ENCODE measurements around the gene SLC26A8.

DNA sequence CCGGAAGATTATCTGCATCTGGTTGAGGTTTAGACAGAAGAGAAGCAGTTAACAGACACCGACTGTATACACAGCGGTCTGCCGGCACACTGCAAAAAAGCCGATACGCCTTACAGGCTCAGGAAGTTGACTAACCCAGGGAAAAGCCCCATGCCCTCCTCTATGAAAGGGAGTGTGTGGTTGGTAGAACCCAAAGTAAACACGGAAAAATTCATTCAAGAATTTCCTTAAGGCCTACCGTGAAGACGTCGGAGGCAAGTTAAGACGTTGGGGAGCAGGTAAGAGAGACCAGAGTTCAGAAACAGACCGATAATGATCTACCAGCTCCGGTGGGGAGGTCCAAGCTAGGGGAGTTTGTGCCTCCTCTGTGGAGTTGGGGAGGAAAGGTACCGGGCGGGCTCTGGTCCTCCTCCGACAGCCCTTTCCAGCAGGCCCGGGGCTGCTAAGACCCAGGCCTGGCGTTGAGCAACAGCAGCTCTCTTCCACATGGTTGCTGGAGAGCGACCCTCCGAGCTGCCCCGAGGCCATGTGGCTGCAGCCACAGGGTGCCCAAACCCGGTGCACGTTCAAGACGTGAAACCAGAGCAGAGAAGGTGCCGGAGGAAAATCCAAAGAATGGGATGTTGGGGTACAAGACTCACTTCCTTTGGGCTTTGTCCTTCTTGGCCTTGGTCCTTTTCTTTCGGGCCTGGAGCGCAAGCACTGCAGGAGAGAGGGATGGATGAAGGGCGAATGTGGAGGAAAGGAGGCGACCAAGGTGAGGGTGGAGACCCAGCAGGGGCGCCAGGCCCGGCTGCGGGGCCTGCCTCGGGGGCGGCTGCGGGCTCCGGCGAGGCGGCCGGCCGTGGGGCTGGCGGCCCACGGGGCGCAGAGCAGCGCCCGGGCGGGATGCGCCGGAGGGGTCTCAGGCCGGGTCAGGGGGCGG lies 104.4 kb downstream of the SLC26A8 start:
- TF ChIP-seq, protein P1, sequence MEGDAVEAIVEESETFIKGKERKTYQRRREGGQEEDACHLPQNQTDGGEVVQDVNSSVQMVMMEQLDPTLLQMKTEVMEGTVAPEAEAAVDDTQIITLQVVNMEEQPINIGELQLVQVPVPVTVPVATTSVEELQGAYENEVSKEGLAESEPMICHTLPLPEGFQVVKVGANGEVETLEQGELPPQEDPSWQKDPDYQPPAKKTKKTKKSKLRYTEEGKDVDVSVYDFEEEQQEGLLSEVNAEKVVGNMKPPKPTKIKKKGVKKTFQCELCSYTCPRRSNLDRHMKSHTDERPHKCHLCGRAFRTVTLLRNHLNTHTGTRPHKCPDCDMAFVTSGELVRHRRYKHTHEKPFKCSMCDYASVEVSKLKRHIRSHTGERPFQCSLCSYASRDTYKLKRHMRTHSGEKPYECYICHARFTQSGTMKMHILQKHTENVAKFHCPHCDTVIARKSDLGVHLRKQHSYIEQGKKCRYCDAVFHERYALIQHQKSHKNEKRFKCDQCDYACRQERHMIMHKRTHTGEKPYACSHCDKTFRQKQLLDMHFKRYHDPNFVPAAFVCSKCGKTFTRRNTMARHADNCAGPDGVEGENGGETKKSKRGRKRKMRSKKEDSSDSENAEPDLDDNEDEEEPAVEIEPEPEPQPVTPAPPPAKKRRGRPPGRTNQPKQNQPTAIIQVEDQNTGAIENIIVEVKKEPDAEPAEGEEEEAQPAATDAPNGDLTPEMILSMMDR (conservative IDR thresholded peaks at IDR 0.05; ENCODE audit: low read depth in 2 of 2) = no peak
- TF ChIP-seq, protein P2, sequence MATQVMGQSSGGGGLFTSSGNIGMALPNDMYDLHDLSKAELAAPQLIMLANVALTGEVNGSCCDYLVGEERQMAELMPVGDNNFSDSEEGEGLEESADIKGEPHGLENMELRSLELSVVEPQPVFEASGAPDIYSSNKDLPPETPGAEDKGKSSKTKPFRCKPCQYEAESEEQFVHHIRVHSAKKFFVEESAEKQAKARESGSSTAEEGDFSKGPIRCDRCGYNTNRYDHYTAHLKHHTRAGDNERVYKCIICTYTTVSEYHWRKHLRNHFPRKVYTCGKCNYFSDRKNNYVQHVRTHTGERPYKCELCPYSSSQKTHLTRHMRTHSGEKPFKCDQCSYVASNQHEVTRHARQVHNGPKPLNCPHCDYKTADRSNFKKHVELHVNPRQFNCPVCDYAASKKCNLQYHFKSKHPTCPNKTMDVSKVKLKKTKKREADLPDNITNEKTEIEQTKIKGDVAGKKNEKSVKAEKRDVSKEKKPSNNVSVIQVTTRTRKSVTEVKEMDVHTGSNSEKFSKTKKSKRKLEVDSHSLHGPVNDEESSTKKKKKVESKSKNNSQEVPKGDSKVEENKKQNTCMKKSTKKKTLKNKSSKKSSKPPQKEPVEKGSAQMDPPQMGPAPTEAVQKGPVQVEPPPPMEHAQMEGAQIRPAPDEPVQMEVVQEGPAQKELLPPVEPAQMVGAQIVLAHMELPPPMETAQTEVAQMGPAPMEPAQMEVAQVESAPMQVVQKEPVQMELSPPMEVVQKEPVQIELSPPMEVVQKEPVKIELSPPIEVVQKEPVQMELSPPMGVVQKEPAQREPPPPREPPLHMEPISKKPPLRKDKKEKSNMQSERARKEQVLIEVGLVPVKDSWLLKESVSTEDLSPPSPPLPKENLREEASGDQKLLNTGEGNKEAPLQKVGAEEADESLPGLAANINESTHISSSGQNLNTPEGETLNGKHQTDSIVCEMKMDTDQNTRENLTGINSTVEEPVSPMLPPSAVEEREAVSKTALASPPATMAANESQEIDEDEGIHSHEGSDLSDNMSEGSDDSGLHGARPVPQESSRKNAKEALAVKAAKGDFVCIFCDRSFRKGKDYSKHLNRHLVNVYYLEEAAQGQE (IDR thresholded peaks at IDR 0.05; ENCODE audit: unreplicated experiment) = peak; percentile 31
- TF ChIP-seq POLR2AphosphoS5 (IDR thresholded peaks at IDR 0.05; ENCODE audit: low read depth) (no peak), JUNB (IDR thresholded peaks at IDR 0.05; ENCODE audit: unreplicated experiment) (no peak), EZH2phosphoT487 (IDR thresholded peaks at IDR 0.05; ENCODE audit: unreplicated experiment) (no peak), EZH2 (IDR thresholded peaks at IDR 0.05; ENCODE audit: low read depth, unreplicated experiment) (no peak), CREB1 (CRISPR knock-in tag; IDR thresholded peaks at IDR 0.05; ENCODE audit: low read depth) (no peak), ZNF331 (CRISPR knock-in tag; IDR thresholded peaks at IDR 0.05; ENCODE audit: low read depth) (no peak), STAT1 (IDR thresholded peaks at IDR 0.05; ENCODE audit: unreplicated experiment) (no peak), ZNF114 (CRISPR knock-in tag; IDR thresholded peaks at IDR 0.05) (no peak), NANOG (IDR thresholded peaks at IDR 0.05; ENCODE audit: borderline replicate concordance) (no peak)
- TF ChIP-seq, protein P3, sequence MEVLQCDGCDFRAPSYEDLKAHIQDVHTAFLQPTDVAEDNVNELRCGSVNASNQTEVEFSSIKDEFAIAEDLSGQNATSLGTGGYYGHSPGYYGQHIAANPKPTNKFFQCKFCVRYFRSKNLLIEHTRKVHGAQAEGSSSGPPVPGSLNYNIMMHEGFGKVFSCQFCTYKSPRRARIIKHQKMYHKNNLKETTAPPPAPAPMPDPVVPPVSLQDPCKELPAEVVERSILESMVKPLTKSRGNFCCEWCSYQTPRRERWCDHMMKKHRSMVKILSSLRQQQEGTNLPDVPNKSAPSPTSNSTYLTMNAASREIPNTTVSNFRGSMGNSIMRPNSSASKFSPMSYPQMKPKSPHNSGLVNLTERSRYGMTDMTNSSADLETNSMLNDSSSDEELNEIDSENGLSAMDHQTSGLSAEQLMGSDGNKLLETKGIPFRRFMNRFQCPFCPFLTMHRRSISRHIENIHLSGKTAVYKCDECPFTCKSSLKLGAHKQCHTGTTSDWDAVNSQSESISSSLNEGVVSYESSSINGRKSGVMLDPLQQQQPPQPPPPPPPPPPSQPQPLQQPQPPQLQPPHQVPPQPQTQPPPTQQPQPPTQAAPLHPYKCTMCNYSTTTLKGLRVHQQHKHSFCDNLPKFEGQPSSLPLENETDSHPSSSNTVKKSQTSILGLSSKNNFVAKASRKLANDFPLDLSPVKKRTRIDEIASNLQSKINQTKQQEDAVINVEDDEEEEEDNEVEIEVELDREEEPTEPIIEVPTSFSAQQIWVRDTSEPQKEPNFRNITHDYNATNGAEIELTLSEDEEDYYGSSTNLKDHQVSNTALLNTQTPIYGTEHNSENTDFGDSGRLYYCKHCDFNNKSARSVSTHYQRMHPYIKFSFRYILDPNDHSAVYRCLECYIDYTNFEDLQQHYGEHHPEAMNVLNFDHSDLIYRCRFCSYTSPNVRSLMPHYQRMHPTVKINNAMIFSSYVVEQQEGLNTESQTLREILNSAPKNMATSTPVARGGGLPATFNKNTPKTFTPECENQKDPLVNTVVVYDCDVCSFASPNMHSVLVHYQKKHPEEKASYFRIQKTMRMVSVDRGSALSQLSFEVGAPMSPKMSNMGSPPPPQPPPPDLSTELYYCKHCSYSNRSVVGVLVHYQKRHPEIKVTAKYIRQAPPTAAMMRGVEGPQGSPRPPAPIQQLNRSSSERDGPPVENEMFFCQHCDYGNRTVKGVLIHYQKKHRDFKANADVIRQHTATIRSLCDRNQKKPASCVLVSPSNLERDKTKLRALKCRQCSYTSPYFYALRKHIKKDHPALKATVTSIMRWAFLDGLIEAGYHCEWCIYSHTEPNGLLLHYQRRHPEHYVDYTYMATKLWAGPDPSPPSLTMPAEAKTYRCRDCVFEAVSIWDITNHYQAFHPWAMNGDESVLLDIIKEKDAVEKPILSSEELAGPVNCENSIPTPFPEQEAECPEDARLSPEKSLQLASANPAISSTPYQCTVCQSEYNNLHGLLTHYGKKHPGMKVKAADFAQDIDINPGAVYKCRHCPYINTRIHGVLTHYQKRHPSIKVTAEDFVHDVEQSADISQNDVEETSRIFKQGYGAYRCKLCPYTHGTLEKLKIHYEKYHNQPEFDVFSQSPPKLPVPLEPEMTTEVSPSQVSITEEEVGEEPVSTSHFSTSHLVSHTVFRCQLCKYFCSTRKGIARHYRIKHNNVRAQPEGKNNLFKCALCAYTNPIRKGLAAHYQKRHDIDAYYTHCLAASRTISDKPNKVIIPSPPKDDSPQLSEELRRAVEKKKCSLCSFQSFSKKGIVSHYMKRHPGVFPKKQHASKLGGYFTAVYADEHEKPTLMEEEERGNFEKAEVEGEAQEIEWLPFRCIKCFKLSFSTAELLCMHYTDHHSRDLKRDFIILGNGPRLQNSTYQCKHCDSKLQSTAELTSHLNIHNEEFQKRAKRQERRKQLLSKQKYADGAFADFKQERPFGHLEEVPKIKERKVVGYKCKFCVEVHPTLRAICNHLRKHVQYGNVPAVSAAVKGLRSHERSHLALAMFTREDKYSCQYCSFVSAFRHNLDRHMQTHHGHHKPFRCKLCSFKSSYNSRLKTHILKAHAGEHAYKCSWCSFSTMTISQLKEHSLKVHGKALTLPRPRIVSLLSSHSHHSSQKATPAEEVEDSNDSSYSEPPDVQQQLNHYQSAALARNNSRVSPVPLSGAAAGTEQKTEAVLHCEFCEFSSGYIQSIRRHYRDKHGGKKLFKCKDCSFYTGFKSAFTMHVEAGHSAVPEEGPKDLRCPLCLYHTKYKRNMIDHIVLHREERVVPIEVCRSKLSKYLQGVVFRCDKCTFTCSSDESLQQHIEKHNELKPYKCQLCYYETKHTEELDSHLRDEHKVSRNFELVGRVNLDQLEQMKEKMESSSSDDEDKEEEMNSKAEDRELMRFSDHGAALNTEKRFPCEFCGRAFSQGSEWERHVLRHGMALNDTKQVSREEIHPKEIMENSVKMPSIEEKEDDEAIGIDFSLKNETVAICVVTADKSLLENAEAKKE (CRISPR knock-in tag; IDR thresholded peaks at IDR 0.05) = no peak
- TF ChIP-seq, protein P4, sequence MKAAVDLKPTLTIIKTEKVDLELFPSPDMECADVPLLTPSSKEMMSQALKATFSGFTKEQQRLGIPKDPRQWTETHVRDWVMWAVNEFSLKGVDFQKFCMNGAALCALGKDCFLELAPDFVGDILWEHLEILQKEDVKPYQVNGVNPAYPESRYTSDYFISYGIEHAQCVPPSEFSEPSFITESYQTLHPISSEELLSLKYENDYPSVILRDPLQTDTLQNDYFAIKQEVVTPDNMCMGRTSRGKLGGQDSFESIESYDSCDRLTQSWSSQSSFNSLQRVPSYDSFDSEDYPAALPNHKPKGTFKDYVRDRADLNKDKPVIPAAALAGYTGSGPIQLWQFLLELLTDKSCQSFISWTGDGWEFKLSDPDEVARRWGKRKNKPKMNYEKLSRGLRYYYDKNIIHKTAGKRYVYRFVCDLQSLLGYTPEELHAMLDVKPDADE (IDR thresholded peaks at IDR 0.05) = no peak

Measured in GM23338 (cell line).